GM18858 (cell line): Measurements from ENCODE around the gene CHD5.
A peak's percentile ranks its signal among the peaks of the same experiment; 100 is the strongest.

Source experiments
- ATAC-seq: cut with Tn5 transposase; IDR thresholded peaks from one replicate; pipeline ENCODE4 v1.9.1; 2021; ENCODE audit not compliant: unreplicated experiment

CHD5 gene

GRCh38 chr1:6202256-6202655, 22.1 kb upstream of the CHD5 start:
- ATAC-seq = no peak

GRCh38 chr1:6200188-6200809, 20.2 kb upstream of the CHD5 start:
- ATAC-seq = no peak

GRCh38 chr1:6199298-6200187, 19.4 kb upstream of the CHD5 start, which contains the start of gene RPL22:
Gene RPL22, minus strand, starts transcription at chr1:6199595. Its CDS starts 22 bp downstream, at chr1:6199573.
- peak; percentile 85 for ATAC-seq

GRCh38 chr1:6198646-6199297, 18.7 kb upstream of the CHD5 start:
- no peak for ATAC-seq

- no peak for ATAC-seq
Measured at GRCh38 chr1:6197746-6198427, 17.8 kb upstream of the CHD5 start.

- ATAC-seq = no peak
Measured at GRCh38 chr1:6191968-6192367, 11.8 kb upstream of the CHD5 start.

- no peak for ATAC-seq
Measured at GRCh38 chr1:6188466-6188865, 8.3 kb upstream of the CHD5 start.

- ATAC-seq = no peak
Measured at GRCh38 chr1:6185635-6186382, 5.7 kb upstream of the CHD5 start.

GRCh38 chr1:6185151-6185550, 5.0 kb upstream of the CHD5 start:
- no peak for ATAC-seq

GRCh38 chr1:6184083-6184783, 4.1 kb upstream of the CHD5 start:
- no peak for ATAC-seq

- ATAC-seq = no peak
Measured at GRCh38 chr1:6183520-6183989, 3.4 kb upstream of the CHD5 start.

- no peak for ATAC-seq
Measured at GRCh38 chr1:6181347-6181770, 1.2 kb upstream of the CHD5 start.

GRCh38 chr1:6180707-6181311, 688 bp upstream of the CHD5 start:
- no peak for ATAC-seq

- ATAC-seq = no peak
Measured at GRCh38 chr1:6179564-6180175, 451 bp downstream of the CHD5 start.

- ATAC-seq = no peak
Measured at GRCh38 chr1:6178751-6179563, 1.2 kb downstream of the CHD5 start.

GRCh38 chr1:6177681-6178380, 2.3 kb downstream of the CHD5 start:
- ATAC-seq = no peak

- ATAC-seq = no peak
Measured at GRCh38 chr1:6176779-6177178, 3.3 kb downstream of the CHD5 start.
